ENCODE results near the gene AQP12B. TPM values are rescaled to one million over a fixed set of nuclear protein-coding genes. Genes with fewer than 3 reads are reported as not detected.

Gene AQP12B
- total RNA-seq, 2 experiments from 2014 or later: not detected

DNA sequence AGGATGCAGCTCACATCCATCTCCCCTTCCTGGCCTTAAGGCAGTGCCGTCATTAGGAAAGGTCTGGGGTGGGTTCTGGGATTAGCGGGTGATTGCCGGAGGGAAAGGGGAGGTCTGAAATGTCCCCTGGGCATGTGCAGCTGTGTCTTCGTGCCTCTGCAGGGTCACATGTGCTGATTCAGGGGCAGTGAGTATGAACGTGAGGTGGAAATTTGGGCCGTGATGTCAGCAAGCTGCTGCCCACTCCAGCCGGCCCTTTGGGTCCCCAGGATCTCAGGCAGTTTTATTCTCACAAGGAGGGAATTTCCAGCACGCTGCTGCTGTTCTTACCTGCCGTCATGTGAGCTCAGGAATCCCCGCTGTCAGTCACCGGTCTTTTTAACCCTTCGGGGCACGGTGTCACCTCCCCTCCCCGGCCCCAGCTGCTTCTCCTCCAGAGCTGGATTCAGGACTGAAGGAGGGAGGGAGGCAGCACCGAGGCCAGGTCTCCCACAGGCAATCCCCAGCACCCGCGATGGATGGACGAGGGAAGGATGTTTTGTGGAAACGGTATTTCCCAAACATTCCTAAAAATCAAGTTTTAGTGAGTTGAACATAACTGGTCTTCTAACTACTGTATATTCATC is 33.9 kb downstream of the AQP12B start:
- ChIA-PET POLR2A (no interaction called here), CTCF (interaction anchor here (1.5 kb wide), 1 partner anchor 69 kb away, joined by 4 read pairs; no protein-coding TSS in a partner anchor)
- Mint-ChIP-seq H3K27me3 (peaks cover 27% of the 10 kb centered on the region), H3K36me3 (ENCODE audit: low read depth) (no peaks in the 10 kb centered on the region), H3K4me3 (no peak overlapping the region), H3K4me1 (ENCODE audit: low read depth) (no peaks in the 10 kb centered on the region), H3K27ac (no peak overlapping the region), H3K9me3 (no peaks in the 10 kb centered on the region)
- TF ChIP-seq CTCF (IDR thresholded peaks at IDR 0.05): no peak
- Histone ChIP-seq H3K4me3 (ENCODE audit: low read length) (no peak overlapping the region), H3K36me3 (ENCODE audit: insufficient read depth, low read length) (no peaks in the 10 kb centered on the region), H3K27me3 (ENCODE audit: control insufficient read depth in 1 of 2, insufficient read depth in 2 of 2, low read length in 2 of 2) (peaks cover 0 to 12% of the 10 kb centered on the region in 2 experiments), H3K9me3 (ENCODE audit: control insufficient read depth in 1 of 2, insufficient read depth in 1 of 2, low read length in 2 of 2) (no peaks in the 10 kb centered on the region), H3K27ac (ENCODE audit: low read depth in 1 of 2, low read length in 2 of 2) (no peak overlapping the region), H3K4me1 (ENCODE audit: insufficient read depth, low read length) (peaks cover 16% of the 10 kb centered on the region)
- peak in 1 of 14 experiments; percentile 23 for DNase-seq
- intact Hi-C loops (cut with DNase I, micrococcal nuclease): no loop called here
- no peak for ATAC-seq (ENCODE audit: poor library complexity)

GRCh38 chr2:240648155-240648649 is 34.5 kb downstream of the AQP12B start:
- peaks cover 27% of the 10 kb centered on the region for H3K27me3 Mint-ChIP-seq
- POLR2A ChIA-PET: no interaction called here
- H3K4me1 ChIP-seq (ENCODE audit: insufficient read depth, low read length): peaks cover 16% of the 10 kb centered on the region
- H3K4me3 Mint-ChIP-seq: no peak overlapping the region
- TF ChIP-seq CTCF (IDR thresholded peaks at IDR 0.05): no peak
- H3K27ac Mint-ChIP-seq: no peak overlapping the region
- CTCF ChIA-PET: interaction anchor here (1.5 kb wide), 1 partner anchor 68 kb away, joined by 4 read pairs; no protein-coding TSS in a partner anchor
- H3K9me3 ChIP-seq (ENCODE audit: control insufficient read depth in 1 of 2, insufficient read depth in 1 of 2, low read length in 2 of 2): no peaks in the 10 kb centered on the region
- ATAC-seq (ENCODE audit: poor library complexity): no peak
- no peak for DNase-seq
- H3K4me1 Mint-ChIP-seq (ENCODE audit: low read depth): no peaks in the 10 kb centered on the region
- no peaks in the 10 kb centered on the region for H3K9me3 Mint-ChIP-seq
- H3K27ac ChIP-seq (ENCODE audit: low read depth in 1 of 2, low read length in 2 of 2): no peak overlapping the region
- intact Hi-C loops (cut with DNase I, micrococcal nuclease): no loop called here
- H3K36me3 Mint-ChIP-seq (ENCODE audit: low read depth): no peaks in the 10 kb centered on the region
- no peak overlapping the region for H3K4me3 ChIP-seq (ENCODE audit: low read length)
- peaks cover 0 to 12% of the 10 kb centered on the region in 2 experiments for H3K27me3 ChIP-seq (ENCODE audit: control insufficient read depth in 1 of 2, insufficient read depth in 2 of 2, low read length in 2 of 2)
- no peaks in the 10 kb centered on the region for H3K36me3 ChIP-seq (ENCODE audit: insufficient read depth, low read length)

DNA sequence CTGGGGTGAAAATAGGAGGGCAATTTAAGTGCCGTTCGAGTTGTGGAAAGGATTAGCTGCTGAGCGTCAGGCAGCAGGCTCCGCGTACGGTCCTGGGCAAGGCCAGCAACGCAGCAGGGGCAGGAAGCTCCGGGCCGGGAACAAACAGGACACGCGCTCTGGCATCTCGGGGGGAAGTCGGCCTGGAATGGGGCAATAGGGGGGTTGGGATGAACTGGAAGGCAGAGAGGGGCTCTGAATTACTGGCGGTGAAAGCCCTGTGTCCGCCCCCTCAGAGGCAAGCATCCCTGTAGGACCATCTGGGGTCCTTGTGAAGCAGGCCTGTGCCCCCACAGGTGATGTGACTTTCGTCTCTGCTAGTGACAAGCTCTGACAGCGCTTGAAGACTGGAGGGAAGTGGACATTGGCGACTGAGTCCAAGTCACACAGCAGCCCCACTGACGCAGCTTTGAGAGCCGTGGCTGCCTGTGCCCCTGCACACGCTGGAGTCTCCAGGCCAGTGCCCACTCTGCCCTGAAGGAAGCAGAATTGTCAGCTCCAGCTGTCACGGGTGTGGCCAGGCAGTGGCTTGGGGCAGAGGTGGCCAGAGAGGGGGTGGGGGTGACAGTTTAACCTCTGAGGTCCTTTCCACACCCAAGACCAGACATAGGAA is 35.1 kb downstream of the AQP12B start:
- Histone ChIP-seq H3K4me3 (ENCODE audit: low read length) (no peak overlapping the region), H3K9me3 (ENCODE audit: control insufficient read depth in 1 of 2, insufficient read depth in 1 of 2, low read length in 2 of 2) (no peaks in the 10 kb centered on the region), H3K4me1 (ENCODE audit: insufficient read depth, low read length) (peaks cover 16% of the 10 kb centered on the region), H3K27me3 (ENCODE audit: control insufficient read depth in 1 of 2, insufficient read depth in 2 of 2, low read length in 2 of 2) (peaks cover 0 to 12% of the 10 kb centered on the region in 2 experiments), H3K36me3 (ENCODE audit: insufficient read depth, low read length) (no peaks in the 10 kb centered on the region), H3K27ac (ENCODE audit: low read depth in 1 of 2, low read length in 2 of 2) (no peak overlapping the region)
- ChIA-PET CTCF (interaction anchor here (1.1 kb wide), 1 partner anchor 10 kb away, joined by 3 read pairs; no protein-coding TSS in a partner anchor), POLR2A (no interaction called here)
- intact Hi-C loops (cut with DNase I, micrococcal nuclease): no loop called here
- Mint-ChIP-seq H3K27ac (no peak overlapping the region), H3K4me1 (ENCODE audit: low read depth) (no peaks in the 10 kb centered on the region), H3K9me3 (no peaks in the 10 kb centered on the region), H3K36me3 (ENCODE audit: low read depth) (no peaks in the 10 kb centered on the region), H3K27me3 (peaks cover 25% of the 10 kb centered on the region), H3K4me3 (no peak overlapping the region)
- ATAC-seq (ENCODE audit: poor library complexity) (no peak), DNase-seq (peak in 1 of 14 experiments; percentile 5)
- TF ChIP-seq CTCF (IDR thresholded peaks at IDR 0.05): no peak

Measured in CD4-positive, alpha-beta T cell (primary cell).